SK-N-SH treated with all-trans-retinoic acid at 6 μM for 48 hours (cell line): ENCODE results near the gene MX2.

Source experiments
- ATAC-seq: fragments of 200-7000 bp; cut with Tn5 transposase; 3 replicates; pipeline ENCODE4 v1.9.1; 2020; ENCODE audit warnings: mild to moderate bottlenecking, moderate library complexity
- BACH2 ChIP-seq: fragments of 250-450 bp; sonication (Bioruptor Pico); IDR thresholded peaks from 2 replicates; pipeline ENCODE4 v1.9.0; 2021; ENCODE audit warnings: mild to moderate bottlenecking, borderline replicate concordance
- CSDC2 ChIP-seq: fragments of 250-450 bp; sonication (Bioruptor Pico); IDR thresholded peaks from 2 replicates; pipeline ENCODE4 v1.5.0; 2020; ENCODE audit warnings: mild to moderate bottlenecking, moderate library complexity
- ESRRG ChIP-seq: fragments of 250-450 bp; sonication (Bioruptor Pico); IDR thresholded peaks from 2 replicates; pipeline ENCODE4 v1.6.1; 2021; ENCODE audit warnings: mild to moderate bottlenecking
- GLIS3 ChIP-seq: fragments of 250-450 bp; sonication (Bioruptor Pico); IDR thresholded peaks from 2 replicates; pipeline ENCODE4 v1.5.0; 2020; ENCODE audit warnings: mild to moderate bottlenecking, moderate library complexity
- RARB ChIP-seq: fragments of 250-450 bp; sonication (Bioruptor Pico); IDR thresholded peaks from 2 replicates; pipeline ENCODE4 v1.8.0; 2021; ENCODE audit warnings: mild to moderate bottlenecking, moderate library complexity
- SNAI2 ChIP-seq: fragments of 250-450 bp; sonication (Bioruptor Pico); IDR thresholded peaks from 2 replicates; pipeline ENCODE4 v1.5.0; 2020; ENCODE audit warnings: mild to moderate bottlenecking, moderate library complexity
- TOX ChIP-seq: fragments of 250-450 bp; sonication (Bioruptor Pico); IDR thresholded peaks from 2 replicates; pipeline ENCODE4 v1.8.0; 2021; ENCODE audit warnings: mild to moderate bottlenecking, moderate library complexity, borderline replicate concordance
- ZC3H10 ChIP-seq: fragments of 250-450 bp; sonication (Bioruptor Pico); IDR thresholded peaks from 2 replicates; pipeline ENCODE4 v1.5.1; 2021; ENCODE audit warnings: mild to moderate bottlenecking, moderate library complexity
- ZFP30 ChIP-seq: fragments of 450-650 bp; formaldehyde crosslinking; IDR thresholded peaks from 2 replicates; pipeline ENCODE4 v1.5.0; 2022; ENCODE audit warnings: mild to moderate bottlenecking, moderate library complexity
- ZNF565 ChIP-seq: fragments of 450-650 bp; formaldehyde crosslinking; conservative IDR thresholded peaks from 2 replicates; pipeline ENCODE4 v1.5.0; 2020; ENCODE audit warnings: low read depth, mild to moderate bottlenecking, moderate library complexity
- ZNF70 ChIP-seq: fragments of 450-650 bp; formaldehyde crosslinking; IDR thresholded peaks from 2 replicates; pipeline ENCODE4 v1.5.0; 2020; ENCODE audit warnings: mild to moderate bottlenecking, moderate library complexity
- ZNF8 ChIP-seq: fragments of 450-650 bp; formaldehyde crosslinking; IDR thresholded peaks from 2 replicates; pipeline ENCODE4 v1.5.0; 2020; ENCODE audit warnings: mild to moderate bottlenecking, moderate library complexity
- TF ChIP-seq, protein P1 (sequence below): fragments of 250-450 bp; sonication (Bioruptor Pico); IDR thresholded peaks from 2 replicates; pipeline ENCODE4 v1.5.0; 2020; ENCODE audit warnings: mild to moderate bottlenecking, moderate library complexity
- TF ChIP-seq, protein P2 (sequence below): fragments of 250-450 bp; sonication (Bioruptor Pico); IDR thresholded peaks from 2 replicates; pipeline ENCODE4 v1.8.0; 2021; ENCODE audit warnings: low read depth, mild to moderate bottlenecking, moderate library complexity, borderline replicate concordance
- TF ChIP-seq, protein P3 (sequence below): fragments of 250-450 bp; sonication (Bioruptor Pico); IDR thresholded peaks from 2 replicates; pipeline ENCODE4 v1.5.1; 2021; ENCODE audit warnings: mild to moderate bottlenecking, moderate library complexity
- TF ChIP-seq, protein P4 (sequence below): fragments of 250-450 bp; sonication (Bioruptor Pico); IDR thresholded peaks from 2 replicates; pipeline ENCODE4 v1.8.0; 2020; ENCODE audit warnings: mild to moderate bottlenecking, moderate library complexity, borderline replicate concordance
- TF ChIP-seq, protein P5 (sequence below): fragments of 250-450 bp; sonication (Bioruptor Pico); IDR thresholded peaks from 2 replicates; pipeline ENCODE4 v1.5.1; 2020; ENCODE audit warnings: low read depth, mild to moderate bottlenecking, moderate library complexity

MX2 gene

DNA sequence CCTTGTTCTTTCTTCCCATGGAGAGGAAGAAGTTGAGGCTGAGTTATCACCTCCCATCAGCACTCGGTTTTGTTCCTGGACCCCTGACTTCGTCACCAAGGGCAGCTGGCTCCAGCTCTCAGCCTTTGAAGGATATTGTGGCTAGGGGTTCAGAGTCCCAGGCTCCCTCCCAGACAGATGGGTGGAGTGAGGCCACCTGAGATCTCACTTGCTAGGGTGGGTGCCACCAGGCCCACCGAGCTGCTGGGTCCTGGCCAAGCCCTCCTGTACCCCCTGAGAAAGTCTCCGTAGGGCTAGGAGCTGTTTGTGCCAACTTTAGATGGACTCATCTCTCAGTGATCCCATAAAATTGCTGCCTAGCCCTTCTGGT lies 6.9 kb downstream of the MX2 start:
- ATAC-seq: no peak

DNA sequence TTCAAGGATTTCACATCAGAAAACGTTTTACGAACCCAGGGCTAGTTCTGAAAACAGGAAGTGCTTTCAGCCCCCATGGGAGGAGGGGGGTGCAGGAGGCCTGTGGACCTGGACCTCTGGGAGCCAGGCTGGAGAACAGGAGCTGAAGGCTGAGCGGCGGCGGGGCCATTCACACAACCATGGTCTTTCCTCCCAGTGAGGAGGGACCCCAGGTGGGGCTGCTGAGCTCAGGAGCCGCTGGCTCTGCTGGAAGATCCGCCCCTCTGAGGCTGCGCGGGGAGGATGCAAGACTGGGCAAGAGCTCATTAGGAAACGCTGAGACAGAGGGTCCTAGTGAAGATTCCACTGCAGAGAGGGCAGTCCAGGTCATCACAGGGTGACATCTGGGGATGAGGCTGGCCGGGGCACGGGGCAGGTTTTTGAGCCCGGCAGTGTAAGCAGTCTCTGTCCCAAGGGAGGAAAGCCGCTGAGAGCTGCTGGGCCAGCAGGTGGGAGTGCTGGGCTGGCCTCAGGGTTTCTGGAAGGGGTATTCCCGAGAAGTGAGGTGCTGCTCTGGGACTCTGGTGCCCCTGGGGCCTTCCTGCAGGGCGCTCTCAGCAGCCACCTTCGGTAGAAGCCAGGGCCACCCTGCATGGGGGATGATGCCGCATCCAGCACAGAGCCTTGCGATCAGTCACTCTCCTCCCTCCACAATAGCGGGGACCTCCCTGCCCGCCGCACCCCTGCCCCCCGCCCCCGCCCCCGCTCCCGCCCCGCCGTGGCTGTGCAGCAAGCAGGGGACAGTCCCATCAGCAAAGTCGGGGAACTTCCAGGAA lies 7.5 kb downstream of the MX2 start:
- ATAC-seq: peak; percentile 44
- TF ChIP-seq ZFP30 (CRISPR knock-in tag): no peak
- TF ChIP-seq, protein P1, sequence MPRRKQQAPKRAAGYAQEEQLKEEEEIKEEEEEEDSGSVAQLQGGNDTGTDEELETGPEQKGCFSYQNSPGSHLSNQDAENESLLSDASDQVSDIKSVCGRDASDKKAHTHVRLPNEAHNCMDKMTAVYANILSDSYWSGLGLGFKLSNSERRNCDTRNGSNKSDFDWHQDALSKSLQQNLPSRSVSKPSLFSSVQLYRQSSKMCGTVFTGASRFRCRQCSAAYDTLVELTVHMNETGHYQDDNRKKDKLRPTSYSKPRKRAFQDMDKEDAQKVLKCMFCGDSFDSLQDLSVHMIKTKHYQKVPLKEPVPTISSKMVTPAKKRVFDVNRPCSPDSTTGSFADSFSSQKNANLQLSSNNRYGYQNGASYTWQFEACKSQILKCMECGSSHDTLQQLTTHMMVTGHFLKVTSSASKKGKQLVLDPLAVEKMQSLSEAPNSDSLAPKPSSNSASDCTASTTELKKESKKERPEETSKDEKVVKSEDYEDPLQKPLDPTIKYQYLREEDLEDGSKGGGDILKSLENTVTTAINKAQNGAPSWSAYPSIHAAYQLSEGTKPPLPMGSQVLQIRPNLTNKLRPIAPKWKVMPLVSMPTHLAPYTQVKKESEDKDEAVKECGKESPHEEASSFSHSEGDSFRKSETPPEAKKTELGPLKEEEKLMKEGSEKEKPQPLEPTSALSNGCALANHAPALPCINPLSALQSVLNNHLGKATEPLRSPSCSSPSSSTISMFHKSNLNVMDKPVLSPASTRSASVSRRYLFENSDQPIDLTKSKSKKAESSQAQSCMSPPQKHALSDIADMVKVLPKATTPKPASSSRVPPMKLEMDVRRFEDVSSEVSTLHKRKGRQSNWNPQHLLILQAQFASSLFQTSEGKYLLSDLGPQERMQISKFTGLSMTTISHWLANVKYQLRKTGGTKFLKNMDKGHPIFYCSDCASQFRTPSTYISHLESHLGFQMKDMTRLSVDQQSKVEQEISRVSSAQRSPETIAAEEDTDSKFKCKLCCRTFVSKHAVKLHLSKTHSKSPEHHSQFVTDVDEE (CRISPR knock-in tag): no peak
- no peak for TF ChIP-seq SNAI2 (CRISPR knock-in tag)
- TF ChIP-seq CSDC2 (CRISPR knock-in tag): no peak
- TF ChIP-seq ZC3H10 (CRISPR knock-in tag): no peak
- TF ChIP-seq, protein P2, sequence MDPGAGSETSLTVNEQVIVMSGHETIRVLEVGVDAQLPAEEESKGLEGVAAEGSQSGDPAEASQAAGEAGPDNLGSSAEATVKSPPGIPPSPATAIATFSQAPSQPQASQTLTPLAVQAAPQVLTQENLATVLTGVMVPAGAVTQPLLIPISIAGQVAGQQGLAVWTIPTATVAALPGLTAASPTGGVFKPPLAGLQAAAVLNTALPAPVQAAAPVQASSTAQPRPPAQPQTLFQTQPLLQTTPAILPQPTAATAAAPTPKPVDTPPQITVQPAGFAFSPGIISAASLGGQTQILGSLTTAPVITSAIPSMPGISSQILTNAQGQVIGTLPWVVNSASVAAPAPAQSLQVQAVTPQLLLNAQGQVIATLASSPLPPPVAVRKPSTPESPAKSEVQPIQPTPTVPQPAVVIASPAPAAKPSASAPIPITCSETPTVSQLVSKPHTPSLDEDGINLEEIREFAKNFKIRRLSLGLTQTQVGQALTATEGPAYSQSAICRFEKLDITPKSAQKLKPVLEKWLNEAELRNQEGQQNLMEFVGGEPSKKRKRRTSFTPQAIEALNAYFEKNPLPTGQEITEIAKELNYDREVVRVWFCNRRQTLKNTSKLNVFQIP (CRISPR knock-in tag): no peak
- no peak for TF ChIP-seq ZNF8 (CRISPR knock-in tag)
- no peak for TF ChIP-seq ZNF70
- no peak for TF ChIP-seq RARB (CRISPR knock-in tag)
- TF ChIP-seq, protein P3, sequence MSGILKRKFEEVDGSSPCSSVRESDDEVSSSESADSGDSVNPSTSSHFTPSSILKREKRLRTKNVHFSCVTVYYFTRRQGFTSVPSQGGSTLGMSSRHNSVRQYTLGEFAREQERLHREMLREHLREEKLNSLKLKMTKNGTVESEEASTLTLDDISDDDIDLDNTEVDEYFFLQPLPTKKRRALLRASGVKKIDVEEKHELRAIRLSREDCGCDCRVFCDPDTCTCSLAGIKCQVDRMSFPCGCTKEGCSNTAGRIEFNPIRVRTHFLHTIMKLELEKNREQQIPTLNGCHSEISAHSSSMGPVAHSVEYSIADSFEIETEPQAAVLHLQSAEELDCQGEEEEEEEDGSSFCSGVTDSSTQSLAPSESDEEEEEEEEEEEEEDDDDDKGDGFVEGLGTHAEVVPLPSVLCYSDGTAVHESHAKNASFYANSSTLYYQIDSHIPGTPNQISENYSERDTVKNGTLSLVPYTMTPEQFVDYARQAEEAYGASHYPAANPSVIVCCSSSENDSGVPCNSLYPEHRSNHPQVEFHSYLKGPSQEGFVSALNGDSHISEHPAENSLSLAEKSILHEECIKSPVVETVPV: no peak
- no peak for TF ChIP-seq BACH2

More for the DNA sequence above, 6.9 kb downstream of the MX2 start:
- TF ChIP-seq, protein P4, sequence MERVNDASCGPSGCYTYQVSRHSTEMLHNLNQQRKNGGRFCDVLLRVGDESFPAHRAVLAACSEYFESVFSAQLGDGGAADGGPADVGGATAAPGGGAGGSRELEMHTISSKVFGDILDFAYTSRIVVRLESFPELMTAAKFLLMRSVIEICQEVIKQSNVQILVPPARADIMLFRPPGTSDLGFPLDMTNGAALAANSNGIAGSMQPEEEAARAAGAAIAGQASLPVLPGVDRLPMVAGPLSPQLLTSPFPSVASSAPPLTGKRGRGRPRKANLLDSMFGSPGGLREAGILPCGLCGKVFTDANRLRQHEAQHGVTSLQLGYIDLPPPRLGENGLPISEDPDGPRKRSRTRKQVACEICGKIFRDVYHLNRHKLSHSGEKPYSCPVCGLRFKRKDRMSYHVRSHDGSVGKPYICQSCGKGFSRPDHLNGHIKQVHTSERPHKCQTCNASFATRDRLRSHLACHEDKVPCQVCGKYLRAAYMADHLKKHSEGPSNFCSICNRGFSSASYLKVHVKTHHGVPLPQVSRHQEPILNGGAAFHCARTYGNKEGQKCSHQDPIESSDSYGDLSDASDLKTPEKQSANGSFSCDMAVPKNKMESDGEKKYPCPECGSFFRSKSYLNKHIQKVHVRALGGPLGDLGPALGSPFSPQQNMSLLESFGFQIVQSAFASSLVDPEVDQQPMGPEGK (CRISPR knock-in tag): no peak
- TF ChIP-seq, protein P2 (CRISPR knock-in tag): no peak
- TF ChIP-seq BACH2 (no peak), GLIS3 (CRISPR knock-in tag) (no peak), CSDC2 (CRISPR knock-in tag) (no peak), ZNF70 (no peak), TOX (CRISPR knock-in tag) (no peak), ZNF565 (no peak)
- TF ChIP-seq, protein P5, sequence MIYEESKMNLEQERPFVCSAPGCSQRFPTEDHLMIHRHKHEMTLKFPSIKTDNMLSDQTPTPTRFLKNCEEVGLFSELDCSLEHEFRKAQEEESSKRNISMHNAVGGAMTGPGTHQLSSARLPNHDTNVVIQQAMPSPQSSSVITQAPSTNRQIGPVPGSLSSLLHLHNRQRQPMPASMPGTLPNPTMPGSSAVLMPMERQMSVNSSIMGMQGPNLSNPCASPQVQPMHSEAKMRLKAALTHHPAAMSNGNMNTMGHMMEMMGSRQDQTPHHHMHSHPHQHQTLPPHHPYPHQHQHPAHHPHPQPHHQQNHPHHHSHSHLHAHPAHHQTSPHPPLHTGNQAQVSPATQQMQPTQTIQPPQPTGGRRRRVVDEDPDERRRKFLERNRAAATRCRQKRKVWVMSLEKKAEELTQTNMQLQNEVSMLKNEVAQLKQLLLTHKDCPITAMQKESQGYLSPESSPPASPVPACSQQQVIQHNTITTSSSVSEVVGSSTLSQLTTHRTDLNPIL (CRISPR knock-in tag): no peak

DNA sequence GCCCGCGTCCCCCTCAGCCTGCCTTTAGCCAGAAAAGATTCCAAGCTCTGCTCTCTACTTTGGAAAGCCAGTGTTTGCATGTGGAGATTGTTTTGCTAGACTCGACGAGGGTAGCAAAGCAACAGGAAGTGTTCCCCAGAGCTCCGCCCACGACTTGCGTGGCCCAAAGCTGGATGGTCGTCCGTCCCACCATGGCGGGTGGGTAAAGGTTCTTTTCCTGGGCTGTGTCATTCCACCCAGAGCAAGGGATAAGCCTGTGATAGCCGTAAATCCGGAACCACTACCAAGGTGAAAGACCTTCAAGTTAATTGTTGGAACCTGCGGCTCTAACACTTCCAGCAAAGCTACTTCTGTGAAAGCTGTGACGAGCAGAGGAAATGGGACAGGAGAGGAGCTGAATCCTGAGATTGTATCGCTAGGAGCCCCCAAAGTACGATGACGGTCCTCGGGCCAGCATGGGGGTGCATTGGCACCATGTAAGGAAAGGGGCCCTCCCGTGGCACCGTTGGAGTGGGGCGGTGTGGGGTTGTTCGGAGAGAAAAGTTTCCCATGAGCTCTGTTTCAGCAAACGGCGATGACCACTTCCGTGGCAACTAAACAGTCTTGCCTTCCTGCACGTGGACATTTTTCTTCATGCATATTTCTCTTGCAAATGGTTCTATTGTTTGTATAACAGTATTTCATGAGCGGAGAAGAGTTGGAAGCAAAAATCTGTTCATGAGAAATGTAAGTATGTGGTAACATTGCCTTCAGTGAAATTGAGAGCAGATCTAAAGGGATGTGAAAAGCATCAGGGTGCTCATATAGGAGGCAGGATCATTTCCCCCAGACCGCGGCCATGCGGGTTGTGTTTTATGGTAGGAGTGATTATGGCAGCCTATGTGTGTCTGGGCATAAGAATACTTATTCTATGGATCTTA lies 8.4 kb downstream of the MX2 start:
- ATAC-seq: no peak
- TF ChIP-seq, protein P2 (CRISPR knock-in tag): no peak
- TF ChIP-seq ESRRG: no peak
- no peak for TF ChIP-seq CSDC2 (CRISPR knock-in tag)
- TF ChIP-seq, protein P4 (CRISPR knock-in tag): no peak
- TF ChIP-seq ZNF8 (CRISPR knock-in tag): no peak
- TF ChIP-seq ZC3H10 (CRISPR knock-in tag): no peak
- no peak for TF ChIP-seq ZFP30 (CRISPR knock-in tag)
- TF ChIP-seq, protein P3: no peak
- TF ChIP-seq ZNF70: no peak
